ENCODE measurements around the gene NAPA.

NAPA gene

GRCh38 chr19:47471733-47472457 lies 43.0 kb downstream of the NAPA start, which contains the start of gene SLC8A2:
SLC8A2 (minus strand) TSS chr19:47471893; CDS start chr19:47466403, 5,490 bp downstream.
- H3K36me3 Mint-ChIP-seq (ENCODE audit: low read depth): no peaks in the 10 kb centered on the region
- H3K9me3 Mint-ChIP-seq: no peaks in the 10 kb centered on the region
- H3K27me3 Mint-ChIP-seq: peaks cover 45% of the 10 kb centered on the region
- H3K4me1 Mint-ChIP-seq (ENCODE audit: low read depth): peaks cover 13% of the 10 kb centered on the region
- H3K27ac Mint-ChIP-seq: no peak within 1 kb of the TSS
- H3K4me3 Mint-ChIP-seq: no peak within 1 kb of the TSS

GRCh38 chr19:47471381-47471732 lies 43.5 kb downstream of the NAPA start:
- Mint-ChIP-seq H3K4me3 (no peak overlapping the region), H3K4me1 (ENCODE audit: low read depth) (peaks cover 13% of the 10 kb centered on the region), H3K27ac (no peak overlapping the region), H3K36me3 (ENCODE audit: low read depth) (no peaks in the 10 kb centered on the region), H3K27me3 (peaks cover 45% of the 10 kb centered on the region), H3K9me3 (no peaks in the 10 kb centered on the region)

- Mint-ChIP-seq H3K4me3 (no peak overlapping the region), H3K36me3 (ENCODE audit: low read depth) (no peaks in the 10 kb centered on the region), H3K4me1 (ENCODE audit: low read depth) (peaks cover 13% of the 10 kb centered on the region), H3K27ac (no peak overlapping the region), H3K27me3 (peaks cover 45% of the 10 kb centered on the region), H3K9me3 (no peaks in the 10 kb centered on the region)
These were observed 44.2 kb downstream of the NAPA start for GRCh38 chr19:47470447-47471195.

GRCh38 chr19:47469719-47470118 lies 45.1 kb downstream of the NAPA start:
- peaks cover 13% of the 10 kb centered on the region for H3K4me1 Mint-ChIP-seq (ENCODE audit: low read depth)
- H3K27me3 Mint-ChIP-seq: peaks cover 50% of the 10 kb centered on the region
- no peak overlapping the region for H3K4me3 Mint-ChIP-seq
- no peaks in the 10 kb centered on the region for H3K36me3 Mint-ChIP-seq (ENCODE audit: low read depth)
- H3K9me3 Mint-ChIP-seq: no peaks in the 10 kb centered on the region
- H3K27ac Mint-ChIP-seq: no peak overlapping the region

GRCh38 chr19:47469363-47469700 lies 45.5 kb downstream of the NAPA start:
- Mint-ChIP-seq H3K4me1 (ENCODE audit: low read depth) (peaks cover 13% of the 10 kb centered on the region), H3K4me3 (no peak overlapping the region), H3K36me3 (ENCODE audit: low read depth) (no peaks in the 10 kb centered on the region), H3K9me3 (no peaks in the 10 kb centered on the region), H3K27me3 (peaks cover 54% of the 10 kb centered on the region), H3K27ac (no peak overlapping the region)

- Mint-ChIP-seq H3K27me3 (peaks cover 56% of the 10 kb centered on the region), H3K4me3 (no peak overlapping the region), H3K36me3 (ENCODE audit: low read depth) (no peaks in the 10 kb centered on the region), H3K4me1 (ENCODE audit: low read depth) (peaks cover 13% of the 10 kb centered on the region), H3K27ac (no peak overlapping the region), H3K9me3 (no peaks in the 10 kb centered on the region)
These were observed 46.9 kb downstream of the NAPA start for GRCh38 chr19:47467914-47468313.

- Mint-ChIP-seq H3K9me3 (no peaks in the 10 kb centered on the region), H3K27ac (no peak overlapping the region), H3K36me3 (ENCODE audit: low read depth) (no peaks in the 10 kb centered on the region), H3K27me3 (peaks cover 52% of the 10 kb centered on the region), H3K4me3 (no peak overlapping the region), H3K4me1 (ENCODE audit: low read depth) (peaks cover 5% of the 10 kb centered on the region)
These were observed 48.9 kb downstream of the NAPA start for GRCh38 chr19:47465957-47466356.

- Mint-ChIP-seq H3K27me3 (peaks cover 40% of the 10 kb centered on the region), H3K4me1 (ENCODE audit: low read depth) (no peaks in the 10 kb centered on the region), H3K4me3 (no peak overlapping the region), H3K9me3 (no peaks in the 10 kb centered on the region), H3K36me3 (ENCODE audit: low read depth) (no peaks in the 10 kb centered on the region), H3K27ac (no peak overlapping the region)
These were observed 50.0 kb downstream of the NAPA start for GRCh38 chr19:47464675-47465419.

GRCh38 chr19:47461876-47462275 lies 53.0 kb downstream of the NAPA start:
- peaks cover 20% of the 10 kb centered on the region for H3K27me3 Mint-ChIP-seq
- H3K27ac Mint-ChIP-seq: no peak overlapping the region
- H3K4me1 Mint-ChIP-seq (ENCODE audit: low read depth): no peaks in the 10 kb centered on the region
- H3K9me3 Mint-ChIP-seq: no peaks in the 10 kb centered on the region
- H3K36me3 Mint-ChIP-seq (ENCODE audit: low read depth): no peaks in the 10 kb centered on the region
- H3K4me3 Mint-ChIP-seq: no peak overlapping the region

- no peaks in the 10 kb centered on the region for H3K36me3 Mint-ChIP-seq (ENCODE audit: low read depth)
- H3K4me3 Mint-ChIP-seq: no peak overlapping the region
- H3K4me1 Mint-ChIP-seq (ENCODE audit: low read depth): no peaks in the 10 kb centered on the region
- H3K27me3 Mint-ChIP-seq: peaks cover 34% of the 10 kb centered on the region
- H3K9me3 Mint-ChIP-seq: no peaks in the 10 kb centered on the region
- no peak overlapping the region for H3K27ac Mint-ChIP-seq
These were observed 55.4 kb downstream of the NAPA start for GRCh38 chr19:47459477-47459876.

- Mint-ChIP-seq H3K4me1 (ENCODE audit: low read depth) (no peaks in the 10 kb centered on the region), H3K27ac (no peak overlapping the region), H3K36me3 (ENCODE audit: low read depth) (no peaks in the 10 kb centered on the region), H3K27me3 (peaks cover 36% of the 10 kb centered on the region), H3K4me3 (no peak overlapping the region), H3K9me3 (no peaks in the 10 kb centered on the region)
These were observed 56.2 kb downstream of the NAPA start for GRCh38 chr19:47458672-47459071.

GRCh38 chr19:47456721-47457474 lies 58.0 kb downstream of the NAPA start:
- no peaks in the 10 kb centered on the region for H3K9me3 Mint-ChIP-seq
- H3K4me1 Mint-ChIP-seq (ENCODE audit: low read depth): no peaks in the 10 kb centered on the region
- no peak overlapping the region for H3K27ac Mint-ChIP-seq
- H3K4me3 Mint-ChIP-seq: no peak overlapping the region
- no peaks in the 10 kb centered on the region for H3K36me3 Mint-ChIP-seq (ENCODE audit: low read depth)
- peaks cover 33% of the 10 kb centered on the region for H3K27me3 Mint-ChIP-seq

- Mint-ChIP-seq H3K27ac (no peak overlapping the region), H3K27me3 (peaks cover 56% of the 10 kb centered on the region), H3K4me1 (ENCODE audit: low read depth) (peaks cover 17% of the 10 kb centered on the region), H3K9me3 (no peaks in the 10 kb centered on the region), H3K36me3 (ENCODE audit: low read depth) (no peaks in the 10 kb centered on the region), H3K4me3 (no peak overlapping the region)
These were observed 64.4 kb downstream of the NAPA start for GRCh38 chr19:47450478-47450877.

GRCh38 chr19:47448360-47448727 lies 66.5 kb downstream of the NAPA start:
- no peaks in the 10 kb centered on the region for H3K36me3 Mint-ChIP-seq (ENCODE audit: low read depth)

More at GRCh38 chr19:47448360-47448727, 66.5 kb downstream of the NAPA start:
- Mint-ChIP-seq H3K9me3 (no peaks in the 10 kb centered on the region), H3K4me3 (no peak overlapping the region), H3K4me1 (ENCODE audit: low read depth) (peaks cover 38% of the 10 kb centered on the region), H3K27me3 (peaks cover 58% of the 10 kb centered on the region), H3K27ac (no peak overlapping the region)
